ENCODE measurements around the gene ARFGAP1.

ARFGAP1 gene

DNA sequence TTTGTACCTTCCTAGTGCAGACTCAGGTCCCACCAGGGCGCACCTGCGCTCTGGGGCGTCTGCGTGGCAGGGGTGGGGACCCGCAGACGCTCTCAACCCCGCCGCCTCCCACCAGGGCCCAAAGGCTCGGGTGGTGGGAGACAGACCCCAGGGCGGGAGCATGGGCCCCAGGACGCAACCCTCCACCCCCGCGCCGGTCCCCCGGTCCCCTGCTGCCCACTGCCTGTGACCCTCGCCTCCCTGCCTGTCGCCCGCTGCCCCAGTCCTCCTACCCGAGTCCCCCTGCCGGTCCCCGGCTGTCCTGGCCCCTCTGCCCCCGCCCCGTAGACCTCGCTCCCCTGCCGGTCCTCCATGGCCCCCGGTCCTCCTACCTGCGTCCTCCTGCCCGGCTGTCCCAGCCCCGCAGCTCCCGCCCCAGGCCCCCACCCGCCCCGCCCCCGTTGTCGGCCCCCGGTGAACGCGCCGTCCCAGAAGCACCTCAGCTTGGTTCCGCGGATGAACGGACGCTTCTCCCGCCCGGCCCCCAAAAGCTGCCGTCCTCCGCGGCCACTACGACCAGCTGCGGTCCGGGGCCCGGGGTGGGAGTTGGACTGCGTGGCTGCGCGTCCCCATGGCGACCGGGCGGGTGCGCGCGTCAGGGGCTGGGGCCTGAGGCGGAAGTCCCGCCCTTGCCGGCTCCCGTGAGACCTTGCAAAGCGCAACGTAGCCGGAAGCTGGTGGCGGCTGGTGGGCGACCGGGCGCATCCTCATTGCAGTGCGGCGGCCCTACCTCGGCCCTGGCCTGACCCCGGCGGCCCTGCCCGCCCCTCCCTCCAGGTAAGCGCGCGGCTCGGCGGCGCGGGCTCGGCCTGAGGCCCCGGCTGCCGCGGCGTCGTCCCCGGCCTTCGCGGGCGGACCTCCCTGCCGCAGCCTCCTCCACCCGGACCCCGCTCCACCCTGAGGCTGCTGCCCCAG, at the start of gene ARFGAP1:
ARFGAP1 (plus strand) TSS at position 709 of the 954 bp plus-strand sequence. CDS start 2,768 bp downstream, outside the sequence.
- peak; percentile 78 to 89 (median 80) for DNase-seq (ENCODE audit: low read depth in 3 of 3)

DNA sequence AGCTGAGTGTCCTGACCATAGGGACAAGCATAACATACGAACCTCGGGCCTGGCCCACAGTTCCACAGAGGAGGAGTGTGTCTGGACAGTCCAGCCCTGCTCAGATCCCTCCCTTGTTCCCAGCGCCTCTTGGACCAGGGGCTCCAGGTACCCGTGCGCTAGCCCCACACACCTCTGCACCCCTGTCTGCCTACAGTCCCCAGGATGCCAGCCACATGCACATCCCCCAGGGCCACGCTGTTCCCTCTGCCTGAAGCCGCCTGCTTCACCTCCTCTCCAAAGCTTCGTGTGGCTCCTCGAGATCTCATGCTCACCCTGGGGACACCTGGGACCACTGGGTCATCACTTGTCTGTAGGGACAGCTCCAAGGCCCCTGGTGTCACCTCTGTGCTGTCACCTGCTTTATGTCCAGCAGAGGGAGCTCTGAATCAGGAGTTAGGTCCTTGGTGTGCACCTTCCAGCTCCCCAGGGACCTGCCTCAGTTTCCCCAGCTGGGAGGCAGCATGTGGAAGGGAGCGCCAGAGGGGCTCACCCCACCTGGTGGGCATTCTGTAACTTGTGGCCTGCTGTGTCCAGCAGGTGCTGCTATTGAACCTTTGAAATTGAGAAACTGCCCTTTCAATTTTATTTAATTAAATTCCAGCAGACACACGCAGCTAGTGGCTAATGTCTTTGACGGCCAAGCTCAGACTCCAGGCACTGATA, 49.3 kb upstream of the ARFGAP1 start:
- DNase-seq (ENCODE audit: low read depth in 3 of 3), result peak in 1 of 3 donors; percentile 24

DNA sequence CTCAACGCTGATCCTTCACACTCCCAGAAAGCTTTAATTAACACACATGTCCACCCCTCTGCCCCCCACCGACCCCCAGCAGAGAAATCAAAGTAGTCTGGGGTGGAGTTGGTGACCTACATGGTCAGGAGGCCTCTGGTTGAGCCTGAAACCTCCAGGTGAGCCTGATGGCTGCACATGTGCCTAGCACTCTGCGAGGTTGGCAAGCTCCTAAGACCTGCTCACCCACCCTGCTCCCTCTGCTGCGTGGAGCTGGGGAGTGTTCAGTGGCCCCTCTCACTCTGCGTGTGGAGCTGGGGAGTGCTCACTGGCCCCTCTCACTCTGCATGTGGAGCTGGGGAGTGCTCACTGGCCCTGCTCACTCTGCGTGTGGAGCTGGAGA, 48.8 kb upstream of the ARFGAP1 start:
- DNase-seq (ENCODE audit: low read depth in 3 of 3), result no peak

DNA sequence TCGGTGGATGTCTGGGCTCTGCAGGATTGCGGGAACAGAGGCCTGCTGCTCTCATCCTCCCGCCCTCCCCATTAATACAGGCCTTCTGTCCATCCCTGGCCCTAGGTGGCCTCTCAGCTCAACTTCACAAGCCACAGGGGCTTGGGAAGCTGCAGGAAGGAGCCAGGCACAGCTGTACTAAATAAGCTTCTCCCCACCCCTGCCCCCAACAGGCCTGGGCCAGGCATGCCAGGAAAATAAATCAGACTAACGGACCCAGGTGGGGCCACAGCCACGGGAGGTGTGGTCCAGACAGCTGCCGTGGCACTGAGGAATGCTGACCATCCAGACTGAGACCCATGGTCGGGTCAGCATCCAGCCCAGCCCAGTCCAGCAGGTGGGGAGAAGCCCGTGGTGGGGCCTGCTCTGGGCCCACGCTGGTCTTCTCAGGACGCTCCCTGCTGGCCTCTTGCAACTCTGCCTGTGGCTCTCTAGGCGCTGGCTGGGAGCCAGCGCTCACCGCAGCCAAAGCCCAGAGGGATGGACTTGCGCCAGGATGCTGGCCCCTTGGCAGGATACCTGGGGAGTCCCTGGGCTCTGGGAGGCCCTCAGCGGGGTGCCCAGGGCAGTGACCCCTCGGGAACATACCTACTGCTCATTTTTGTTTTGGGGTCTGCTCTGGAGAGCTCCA, 48.1 kb upstream of the ARFGAP1 start:
- DNase-seq (ENCODE audit: low read depth in 3 of 3), result no peak

DNA sequence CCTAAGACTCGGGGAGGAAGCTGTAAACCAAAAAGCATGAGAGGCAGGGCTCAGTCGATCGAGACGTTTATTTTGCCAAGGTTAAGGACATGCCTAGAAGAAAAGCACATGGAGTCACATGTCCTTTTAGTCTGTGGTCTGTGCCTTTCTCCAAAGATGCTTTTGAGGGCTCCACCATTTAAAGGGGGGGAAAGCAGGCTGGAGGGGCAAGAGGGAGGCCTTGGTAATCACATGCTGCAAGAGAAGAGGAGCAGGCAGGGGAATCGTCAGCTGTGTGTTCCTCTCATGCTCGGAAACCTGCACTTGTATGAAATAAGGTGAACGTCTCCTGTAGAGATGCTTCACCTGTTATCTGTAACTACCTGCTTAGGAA, 47.5 kb upstream of the ARFGAP1 start:
- DNase-seq (ENCODE audit: low read depth in 3 of 3), result no peak

DNA sequence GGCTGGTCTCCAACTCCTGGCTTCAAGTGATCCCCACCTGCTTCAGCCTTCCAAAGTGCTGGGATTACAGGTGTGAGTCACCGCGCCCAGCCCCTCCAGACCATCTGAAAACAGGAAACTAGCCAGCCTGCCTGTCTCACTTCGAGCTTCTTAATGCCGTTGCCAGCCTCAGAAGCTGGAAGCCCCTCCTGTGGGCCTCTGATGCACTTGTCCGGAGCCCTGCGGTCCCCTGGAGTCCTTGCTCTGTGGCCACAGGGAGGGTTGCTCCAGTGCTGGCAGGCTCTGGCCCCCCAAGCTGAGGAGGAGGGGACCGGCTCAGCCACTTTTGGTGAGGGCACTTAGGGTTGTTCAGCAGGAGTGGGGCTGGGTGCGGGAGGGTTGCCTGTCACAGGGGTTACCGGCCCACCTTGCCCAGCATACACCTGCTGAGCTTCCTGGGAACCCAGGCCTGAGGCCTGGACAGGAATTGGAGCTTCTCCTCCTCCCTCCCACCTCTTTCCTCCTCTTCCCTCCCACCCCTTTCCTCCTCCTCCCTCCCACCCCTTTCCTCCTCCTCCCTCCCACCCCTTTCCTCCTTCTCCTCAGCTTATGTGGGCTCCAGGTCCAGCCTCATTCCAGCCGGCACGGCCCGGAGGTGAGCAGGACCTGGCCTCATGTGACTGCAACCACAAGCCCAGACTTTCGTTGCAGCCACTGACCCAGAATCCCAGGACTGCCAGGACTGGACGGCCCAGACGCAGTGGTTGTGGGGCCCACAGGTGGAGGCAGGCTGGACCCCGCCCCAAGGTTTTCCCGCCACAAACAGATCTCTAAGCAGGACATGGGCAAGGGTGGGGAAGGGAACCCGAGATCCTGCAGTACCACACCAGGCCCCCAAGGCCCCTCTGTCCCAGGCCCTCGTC, 46.3 kb upstream of the ARFGAP1 start:
- no peak for DNase-seq (ENCODE audit: low read depth in 3 of 3)

DNA sequence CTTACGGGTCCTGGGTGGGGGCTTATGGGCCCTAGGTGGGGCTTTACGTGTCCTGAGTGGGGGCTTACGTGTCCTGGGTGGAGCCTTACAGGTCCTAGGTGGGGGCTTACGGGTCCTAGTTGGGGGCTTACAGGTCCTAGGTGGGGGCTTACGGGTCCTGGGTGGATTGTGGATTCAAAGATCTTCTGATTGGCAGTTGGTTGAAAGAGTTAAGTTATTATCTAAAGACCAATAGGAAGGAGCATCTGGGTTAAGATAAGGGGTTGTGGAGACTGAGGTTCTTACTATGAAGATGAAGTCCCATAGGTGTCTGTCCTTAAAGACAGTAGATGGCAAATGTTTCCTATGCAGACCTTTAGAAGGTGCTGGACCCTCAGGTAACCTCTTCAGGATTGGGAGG, 45.4 kb upstream of the ARFGAP1 start:
- no peak for DNase-seq (ENCODE audit: low read depth in 3 of 3)

DNA sequence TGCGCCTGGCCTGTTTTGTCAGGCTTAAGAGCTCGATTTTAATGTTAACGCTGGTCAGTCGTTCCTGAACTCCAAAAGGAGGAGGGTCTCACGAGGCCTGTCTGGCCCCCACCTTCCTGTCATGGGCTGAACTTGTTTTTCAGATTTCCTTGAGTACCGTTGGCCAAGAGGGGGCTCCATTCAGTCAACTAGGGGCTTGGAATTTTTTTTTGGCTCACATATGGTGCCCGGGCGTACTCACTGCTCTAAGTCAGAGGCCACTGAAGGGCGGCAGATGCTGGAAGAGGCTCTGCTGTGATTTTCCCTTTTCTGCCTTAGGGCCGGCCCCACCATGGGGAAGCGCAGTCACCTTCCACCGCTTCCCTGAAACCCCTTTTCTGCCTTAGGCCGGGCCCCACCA, 43.8 kb upstream of the ARFGAP1 start:
- no peak for DNase-seq (ENCODE audit: low read depth in 3 of 3)

DNA sequence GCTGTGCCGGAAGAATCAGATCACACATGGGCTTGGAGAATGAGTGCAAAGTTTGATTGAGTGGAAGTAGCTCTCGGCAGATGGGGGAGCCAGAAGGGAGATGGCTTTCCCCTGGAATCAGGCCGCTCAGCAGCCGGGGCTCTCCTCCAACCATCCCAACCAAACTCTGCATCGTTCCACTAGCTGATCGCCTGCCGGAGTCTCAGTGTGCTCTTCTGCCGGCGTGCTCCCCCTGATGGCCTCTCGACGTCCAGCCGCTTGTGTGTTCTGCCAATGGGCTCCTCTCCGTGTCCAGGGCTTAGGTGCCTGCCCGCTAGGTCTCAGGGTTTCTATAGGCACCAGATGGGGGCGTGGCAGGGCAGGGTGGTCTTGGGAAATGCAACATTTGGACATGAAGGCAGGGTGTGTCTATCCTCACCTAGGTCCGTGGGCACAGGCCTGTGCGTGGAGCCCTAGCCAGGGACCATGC, 41.8 kb upstream of the ARFGAP1 start:
- no peak for DNase-seq (ENCODE audit: low read depth in 3 of 3)

DNA sequence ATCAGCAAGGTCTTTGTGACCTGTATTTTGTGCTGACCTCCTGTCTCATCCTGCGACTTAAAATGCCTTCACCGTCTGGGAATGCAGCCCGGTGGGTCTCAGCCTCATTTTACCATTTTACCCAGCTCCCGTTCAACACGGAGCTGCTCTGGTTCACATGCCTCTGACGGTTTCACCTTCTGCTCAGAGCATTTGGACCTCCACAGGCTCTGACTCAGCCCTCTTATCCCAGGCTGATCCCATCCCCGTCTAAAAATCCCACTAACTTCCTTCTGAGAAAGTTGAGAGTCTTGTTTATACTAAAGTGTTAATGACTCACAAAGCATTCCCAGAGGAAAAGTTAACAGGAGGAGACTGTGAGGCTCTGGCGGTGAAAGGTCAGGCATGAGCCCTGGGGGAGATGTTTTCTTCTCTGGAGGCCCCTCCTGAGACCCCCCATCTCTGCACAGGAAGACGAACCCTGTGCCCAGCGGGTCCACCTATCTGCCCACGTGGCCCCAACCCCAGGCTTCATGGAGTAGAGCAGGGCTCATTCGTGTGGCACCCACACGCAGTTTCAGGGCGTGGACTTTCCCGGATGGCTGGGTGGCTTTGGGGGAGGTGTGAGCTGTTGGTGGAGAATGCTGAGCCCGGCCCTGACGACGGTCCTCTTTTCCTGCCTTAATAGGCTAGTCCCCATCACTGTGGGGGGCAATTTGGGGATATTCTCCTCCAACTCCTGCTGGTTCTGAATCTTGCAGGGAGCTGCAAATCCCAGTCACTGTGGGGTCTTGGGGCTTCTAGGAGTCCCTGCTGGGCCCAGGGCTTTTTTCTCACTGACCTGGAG, 40.2 kb upstream of the ARFGAP1 start:
- DNase-seq (ENCODE audit: low read depth in 3 of 3), result no peak

DNA sequence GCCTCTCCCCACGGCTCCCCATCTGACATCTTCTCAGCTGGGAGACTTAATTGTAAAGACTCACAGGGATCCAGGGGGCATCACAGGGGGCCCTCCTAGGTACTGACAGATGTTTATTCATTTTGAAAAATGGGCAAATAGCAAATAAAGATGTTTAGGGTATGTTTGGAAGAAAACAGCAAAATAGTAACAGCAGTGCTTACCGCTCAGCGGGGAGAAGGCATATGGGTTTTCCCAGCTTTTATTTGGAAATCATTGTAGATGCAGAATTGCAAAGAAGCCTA, 39.6 kb upstream of the ARFGAP1 start:
- no peak for DNase-seq (ENCODE audit: low read depth in 3 of 3)

DNA sequence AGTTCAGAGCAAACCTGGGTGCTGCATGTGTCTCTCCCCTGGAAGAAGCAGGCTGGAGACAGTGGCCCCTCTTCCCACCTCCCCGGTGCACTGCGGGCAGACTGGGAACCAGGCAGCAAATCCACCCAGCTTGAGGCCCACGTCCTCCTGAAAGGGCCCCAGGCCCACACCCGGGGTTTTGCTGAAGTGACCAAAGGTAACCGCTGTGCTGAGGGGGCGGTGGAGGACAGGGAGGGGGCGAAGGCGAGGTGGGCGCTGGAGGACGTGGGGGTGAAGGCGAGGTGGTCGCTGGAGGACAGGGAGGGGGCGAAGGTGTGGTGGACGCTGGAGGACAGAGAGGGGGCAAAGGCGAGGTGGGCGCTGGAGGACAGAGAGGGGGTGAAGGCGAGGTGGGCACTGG, 38.7 kb upstream of the ARFGAP1 start:
- DNase-seq (ENCODE audit: low read depth in 3 of 3), result no peak

DNA sequence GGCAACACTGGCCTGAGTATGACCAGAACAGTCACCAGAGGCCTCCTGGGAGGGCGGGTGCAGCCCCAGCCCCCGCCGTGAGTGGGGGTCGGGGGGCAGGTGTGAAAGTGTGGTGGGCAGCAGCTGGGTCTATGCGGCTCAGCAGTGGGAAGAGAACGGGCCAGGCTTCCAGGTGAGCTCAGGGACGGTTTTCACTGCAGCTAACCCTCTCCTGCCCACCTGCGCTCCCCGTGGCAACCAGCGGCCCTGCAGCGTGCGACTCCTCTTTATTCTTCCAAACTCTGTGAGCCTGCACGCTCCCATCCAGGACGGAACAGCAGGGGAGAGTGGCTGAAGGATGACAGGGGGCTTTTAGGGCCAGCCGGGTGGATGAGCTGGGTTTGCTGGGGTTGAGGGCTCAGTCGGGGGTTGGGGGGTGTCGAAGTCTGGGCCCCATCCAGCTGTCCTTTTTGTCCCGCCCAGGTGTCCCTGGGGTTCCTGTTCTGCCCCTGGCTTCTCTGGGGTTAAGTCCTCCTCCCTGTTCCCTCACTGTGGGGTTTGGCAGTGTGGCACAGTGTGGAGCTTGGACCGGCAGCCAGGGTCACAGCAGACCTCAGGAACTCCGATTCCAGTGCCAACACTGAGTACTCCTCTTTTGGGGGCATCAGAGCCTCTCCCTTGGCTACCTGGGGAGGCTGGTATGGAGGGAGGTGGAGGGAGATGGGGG, 37.8 kb upstream of the ARFGAP1 start:
- no peak for DNase-seq (ENCODE audit: low read depth in 3 of 3)

DNA sequence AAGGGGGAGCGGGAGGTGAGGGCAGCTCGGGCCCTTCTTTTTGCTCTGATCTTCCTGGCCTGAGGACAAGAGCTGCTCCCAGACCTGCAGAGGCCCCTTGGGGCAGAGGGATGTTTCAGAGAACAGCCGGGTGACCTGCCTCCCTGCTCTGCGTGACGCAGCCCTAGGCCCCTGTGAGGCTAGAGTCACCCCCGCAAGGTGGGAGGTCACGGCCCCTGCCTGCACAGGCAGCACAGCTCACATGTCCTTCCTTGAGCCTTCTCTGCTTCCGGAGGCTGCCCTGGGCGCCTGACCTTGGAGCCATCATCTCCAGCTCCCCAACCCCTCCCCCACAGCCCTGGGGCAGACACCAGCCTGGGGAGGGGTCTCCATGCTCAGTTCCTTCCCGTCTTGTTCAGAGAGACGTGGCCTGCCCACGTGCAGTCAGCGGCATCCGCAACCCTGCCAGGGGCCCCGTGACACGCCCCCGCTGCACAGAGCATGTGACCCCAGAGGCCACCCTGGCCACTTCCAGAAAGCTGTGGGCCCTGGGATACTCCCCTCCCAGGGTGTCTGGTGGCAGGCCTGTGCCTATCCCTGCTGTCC, 37.1 kb upstream of the ARFGAP1 start, which contains the start of gene BIRC7:
BIRC7 (plus strand) TSS at position 507 of the 585 bp plus-strand sequence. CDS start 192 bp downstream, outside the sequence.
- DNase-seq (ENCODE audit: low read depth in 3 of 3), result no peak

DNA sequence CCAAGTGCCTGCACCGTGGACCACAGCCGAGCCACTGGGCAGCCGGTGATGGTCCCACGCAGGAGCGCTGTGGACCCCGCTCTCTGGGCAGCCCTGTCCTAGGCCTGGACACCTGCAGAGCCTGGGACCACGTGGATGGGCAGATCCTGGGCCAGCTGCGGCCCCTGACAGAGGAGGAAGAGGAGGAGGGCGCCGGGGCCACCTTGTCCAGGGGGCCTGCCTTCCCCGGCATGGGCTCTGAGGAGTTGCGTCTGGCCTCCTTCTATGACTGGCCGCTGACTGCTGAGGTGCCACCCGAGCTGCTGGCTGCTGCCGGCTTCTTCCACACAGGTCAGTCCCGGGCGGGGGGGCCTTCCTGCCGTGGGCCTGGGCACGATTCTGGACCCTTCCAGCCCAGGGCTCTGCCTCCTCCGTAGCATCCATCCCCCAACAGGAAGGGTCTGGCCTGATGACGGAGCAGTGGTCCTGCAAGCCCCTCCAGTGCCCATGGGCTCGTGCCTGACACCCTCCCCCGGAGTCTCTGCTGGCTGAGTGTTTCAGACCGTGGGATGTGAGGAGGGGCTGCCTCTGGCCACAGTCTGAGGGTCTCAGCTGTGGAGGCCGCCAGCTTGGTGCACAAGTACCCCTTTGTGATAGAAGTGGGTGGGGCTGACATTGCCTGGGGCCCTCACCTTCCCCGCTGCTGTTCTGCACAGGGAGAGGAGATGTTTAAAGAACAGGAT, 36.3 kb upstream of the ARFGAP1 start:
- DNase-seq (ENCODE audit: low read depth in 3 of 3), result no peak

DNA sequence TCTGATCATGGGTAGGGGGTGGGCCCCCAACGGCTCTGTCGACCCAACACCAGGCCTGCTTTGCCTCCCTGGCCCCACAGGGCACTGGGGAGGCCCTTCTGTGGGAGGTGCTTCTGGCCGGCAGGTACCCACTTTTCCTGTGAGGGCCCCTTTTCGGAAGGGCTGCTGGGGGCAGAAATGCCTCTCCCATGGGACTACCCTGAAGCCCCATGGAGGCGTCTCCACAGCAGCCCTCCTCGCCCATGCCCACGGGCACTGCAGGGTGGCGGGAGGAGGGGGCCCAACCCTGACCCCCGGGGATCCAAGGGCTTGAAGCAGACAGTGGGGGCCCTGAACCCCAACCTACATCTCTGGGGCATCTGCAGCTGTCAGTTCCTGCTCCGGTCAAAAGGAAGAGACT, 34.6 kb upstream of the ARFGAP1 start:
- DNase-seq (ENCODE audit: low read depth in 3 of 3), result no peak

DNA sequence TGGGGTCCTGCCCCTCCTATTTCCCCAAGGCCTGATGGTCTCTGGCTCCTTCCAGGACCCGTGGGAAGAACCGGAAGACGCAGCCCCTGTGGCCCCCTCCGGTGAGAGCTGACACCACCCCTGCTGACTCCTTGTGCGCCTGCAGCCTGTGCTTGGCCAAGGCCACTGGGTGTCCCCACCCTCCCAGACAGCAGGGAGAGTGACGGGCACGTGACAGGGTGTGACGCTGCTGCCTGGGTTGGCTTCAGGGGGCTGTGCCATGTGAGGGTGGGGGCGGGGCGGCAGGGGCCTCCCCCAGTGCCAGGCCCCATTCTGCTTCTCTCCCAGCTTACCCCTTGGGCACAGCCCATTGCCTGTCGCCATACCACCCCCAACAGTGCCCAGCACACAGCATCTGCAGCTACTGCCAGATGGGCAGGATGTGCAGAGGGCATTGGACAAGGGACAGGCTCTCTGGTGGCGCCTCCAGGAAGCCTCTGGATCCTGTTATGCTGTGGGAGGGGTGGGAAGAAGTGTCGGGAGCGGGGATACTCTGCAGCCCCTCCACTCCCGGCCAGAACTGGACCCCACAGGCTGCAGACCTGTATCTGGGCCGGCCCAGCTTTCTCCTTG, 34.0 kb upstream of the ARFGAP1 start:
- DNase-seq (ENCODE audit: low read depth in 3 of 3), result no peak

DNA sequence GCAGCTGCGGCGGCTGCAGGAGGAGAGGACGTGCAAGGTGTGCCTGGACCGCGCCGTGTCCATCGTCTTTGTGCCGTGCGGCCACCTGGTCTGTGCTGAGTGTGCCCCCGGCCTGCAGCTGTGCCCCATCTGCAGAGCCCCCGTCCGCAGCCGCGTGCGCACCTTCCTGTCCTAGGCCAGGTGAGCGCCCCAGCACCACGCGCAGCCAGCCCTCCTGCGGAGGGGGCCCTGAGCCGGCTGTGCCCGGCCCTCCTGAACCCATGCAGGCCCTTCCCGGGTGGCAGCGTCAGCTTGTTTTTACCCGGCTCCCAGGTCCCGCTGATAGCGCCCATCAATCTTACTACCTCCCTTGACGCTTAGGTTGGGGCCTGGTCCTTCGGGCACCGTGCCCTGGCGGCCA, 33.2 kb upstream of the ARFGAP1 start:
- DNase-seq (ENCODE audit: low read depth in 3 of 3), result no peak
